Islet precursor cell (in vitro differentiated cells): ENCODE results near the gene L3MBTL1.
"Not testable (repeated sequence)": the region's sequence is repeated elsewhere in the genome, so short reads cannot be mapped to it uniquely, and the experiment has no call there.

Experiments used
- DNase-seq: peaks from one replicate; pipeline ENCODE4 v3.0.0-alpha.2; 2018

The L3MBTL1 gene

GRCh38 chr20:43560974-43561373 is 53.5 kb downstream of the L3MBTL1 start:
- peak; percentile 74 for DNase-seq

- no peak for DNase-seq
These were observed 55.9 kb downstream of the L3MBTL1 start for GRCh38 chr20:43563429-43563828.

GRCh38 chr20:43563991-43564390 is 56.5 kb downstream of the L3MBTL1 start:
- no peak for DNase-seq

DNA sequence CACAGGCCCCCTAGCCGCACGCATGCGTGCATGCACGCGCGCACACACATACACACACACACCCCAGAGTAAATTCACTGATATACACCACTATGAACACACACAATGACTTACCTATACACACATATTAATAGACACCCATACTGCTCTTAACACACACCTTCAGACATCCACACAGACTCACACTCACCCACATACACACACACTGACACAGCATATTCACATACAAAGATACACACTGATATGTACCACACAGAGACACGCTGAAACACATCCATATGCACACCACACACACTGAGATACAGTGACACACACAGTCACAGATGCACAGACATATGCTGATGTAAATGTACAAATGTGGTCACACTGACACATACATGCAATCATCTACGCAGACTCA is 57.0 kb downstream of the L3MBTL1 start:
- DNase-seq, result no peak

DNA sequence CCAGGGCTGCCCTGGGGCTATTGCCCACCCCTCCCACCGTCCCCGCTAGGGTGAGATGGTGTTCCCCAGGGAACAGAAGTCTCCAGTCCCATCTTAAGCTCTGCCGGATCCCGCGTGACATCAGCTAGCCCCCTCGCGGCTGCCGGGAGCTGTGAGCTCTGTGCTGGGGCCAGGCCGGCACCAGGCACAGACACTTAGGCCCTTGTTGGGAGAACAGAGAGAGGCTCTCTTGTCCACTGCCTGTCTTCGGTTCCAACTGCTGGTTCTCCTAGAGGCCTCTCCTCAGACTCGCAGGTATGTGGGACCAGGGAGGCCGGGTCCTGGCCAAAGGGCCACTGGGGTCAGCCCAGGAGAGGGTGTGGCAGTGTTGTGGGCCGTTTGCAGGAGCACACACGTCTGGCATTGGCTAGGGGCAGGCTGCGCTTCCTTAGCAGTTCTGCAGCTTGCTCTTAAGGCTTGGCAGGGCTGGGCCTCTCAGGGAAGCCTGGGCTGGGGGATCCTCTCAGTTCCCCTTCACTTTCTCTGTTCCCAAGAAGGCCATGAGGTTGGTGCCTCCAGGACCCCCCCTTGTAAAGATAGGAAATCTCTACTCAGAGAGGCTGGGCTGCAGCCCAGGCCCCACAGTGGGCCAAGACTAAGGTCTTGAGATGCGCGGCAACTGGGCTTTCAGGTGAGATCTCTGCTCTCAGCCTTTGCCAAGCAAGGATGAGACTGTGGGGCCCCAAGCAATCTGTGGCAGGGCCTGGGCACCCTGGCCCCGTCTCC is 57.7 kb downstream of the L3MBTL1 start:
- peak; percentile 67 for DNase-seq

- no peak for DNase-seq
These were observed 58.2 kb downstream of the L3MBTL1 start for GRCh38 chr20:43565758-43566104.

- no peak for DNase-seq
These were observed 60.0 kb downstream of the L3MBTL1 start for GRCh38 chr20:43567477-43567876.

- DNase-seq, result no peak
These were observed 61.2 kb downstream of the L3MBTL1 start for GRCh38 chr20:43568706-43569105.

- no peak for DNase-seq
These were observed 61.8 kb downstream of the L3MBTL1 start for GRCh38 chr20:43569282-43569681.

- no peak for DNase-seq
These were observed 63.0 kb downstream of the L3MBTL1 start for GRCh38 chr20:43570496-43570895.

DNA sequence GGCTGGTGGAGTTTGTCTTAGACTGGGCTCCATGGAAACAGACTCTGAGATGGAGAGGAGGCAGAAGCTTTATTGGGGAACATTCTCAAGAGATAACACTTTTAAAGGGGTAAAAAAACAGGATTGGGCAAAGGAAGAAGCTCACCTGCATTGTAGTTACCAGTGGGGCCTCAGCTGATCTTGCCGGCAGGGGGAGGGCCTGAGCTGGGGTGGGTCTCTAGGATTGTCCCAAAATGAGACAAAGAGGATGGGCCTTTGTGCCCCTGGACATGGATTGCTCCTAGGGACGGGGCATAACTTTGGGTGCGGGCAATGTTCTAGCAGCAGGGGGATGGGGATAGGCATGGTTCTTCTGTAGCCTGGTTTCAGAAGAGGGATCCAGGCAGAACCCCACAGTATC is 63.8 kb downstream of the L3MBTL1 start:
- no peak for DNase-seq

DNA sequence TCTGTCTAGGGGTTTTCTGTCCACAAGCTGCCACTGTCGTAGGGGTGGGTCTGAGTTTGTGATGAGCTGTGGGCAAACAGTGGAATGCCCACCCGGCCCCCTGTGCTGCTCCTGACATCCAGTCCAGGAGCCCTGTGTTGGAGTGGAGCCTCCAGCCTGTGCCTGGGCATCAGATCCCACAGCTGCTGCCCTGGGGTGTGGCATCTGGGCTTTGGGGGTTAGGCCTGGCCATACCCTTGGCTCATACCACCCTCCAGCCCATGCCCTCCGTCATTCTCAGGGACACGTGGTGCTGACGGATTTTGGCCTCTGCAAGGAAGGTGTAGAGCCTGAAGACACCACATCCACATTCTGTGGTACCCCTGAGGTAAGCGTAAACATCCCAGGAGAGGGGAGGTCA is 64.3 kb downstream of the L3MBTL1 start:
- DNase-seq, result no peak

DNA sequence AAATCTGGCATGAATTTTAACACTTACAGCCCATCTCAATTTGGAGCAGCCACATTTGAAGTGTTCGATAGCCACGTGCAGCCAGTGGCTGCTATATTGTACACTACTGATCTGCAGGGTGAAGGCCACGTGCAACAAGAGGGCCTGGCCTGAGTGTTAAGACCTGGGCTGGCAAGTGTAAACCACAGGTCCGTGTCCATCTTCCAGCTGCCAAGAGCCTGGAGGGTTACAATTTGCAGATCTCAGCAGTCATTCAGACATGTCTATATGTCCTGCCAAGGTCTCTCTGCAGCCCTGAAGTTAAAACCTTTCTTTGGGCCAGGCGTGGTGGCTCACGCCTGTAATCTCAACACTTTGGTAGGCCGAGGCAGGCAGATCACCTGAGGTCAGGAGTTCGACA is 65.4 kb downstream of the L3MBTL1 start:
- DNase-seq, result no peak

DNA sequence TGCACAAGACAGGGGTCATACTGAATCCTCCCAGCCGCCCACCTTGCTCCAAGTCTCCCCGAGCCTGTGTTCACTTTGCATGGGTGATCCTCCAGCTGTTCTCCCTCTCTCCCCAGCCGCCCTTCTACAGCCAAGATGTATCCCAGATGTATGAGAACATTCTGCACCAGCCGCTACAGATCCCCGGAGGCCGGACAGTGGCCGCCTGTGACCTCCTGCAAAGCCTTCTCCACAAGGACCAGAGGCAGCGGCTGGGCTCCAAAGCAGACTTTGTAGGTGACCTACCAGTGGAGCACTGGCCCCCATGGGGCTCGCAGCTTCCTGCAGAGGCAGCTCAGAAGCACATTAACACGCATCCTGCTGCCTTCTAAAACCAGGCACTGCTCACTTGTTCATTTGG is 68.6 kb downstream of the L3MBTL1 start:
- no peak for DNase-seq

DNA sequence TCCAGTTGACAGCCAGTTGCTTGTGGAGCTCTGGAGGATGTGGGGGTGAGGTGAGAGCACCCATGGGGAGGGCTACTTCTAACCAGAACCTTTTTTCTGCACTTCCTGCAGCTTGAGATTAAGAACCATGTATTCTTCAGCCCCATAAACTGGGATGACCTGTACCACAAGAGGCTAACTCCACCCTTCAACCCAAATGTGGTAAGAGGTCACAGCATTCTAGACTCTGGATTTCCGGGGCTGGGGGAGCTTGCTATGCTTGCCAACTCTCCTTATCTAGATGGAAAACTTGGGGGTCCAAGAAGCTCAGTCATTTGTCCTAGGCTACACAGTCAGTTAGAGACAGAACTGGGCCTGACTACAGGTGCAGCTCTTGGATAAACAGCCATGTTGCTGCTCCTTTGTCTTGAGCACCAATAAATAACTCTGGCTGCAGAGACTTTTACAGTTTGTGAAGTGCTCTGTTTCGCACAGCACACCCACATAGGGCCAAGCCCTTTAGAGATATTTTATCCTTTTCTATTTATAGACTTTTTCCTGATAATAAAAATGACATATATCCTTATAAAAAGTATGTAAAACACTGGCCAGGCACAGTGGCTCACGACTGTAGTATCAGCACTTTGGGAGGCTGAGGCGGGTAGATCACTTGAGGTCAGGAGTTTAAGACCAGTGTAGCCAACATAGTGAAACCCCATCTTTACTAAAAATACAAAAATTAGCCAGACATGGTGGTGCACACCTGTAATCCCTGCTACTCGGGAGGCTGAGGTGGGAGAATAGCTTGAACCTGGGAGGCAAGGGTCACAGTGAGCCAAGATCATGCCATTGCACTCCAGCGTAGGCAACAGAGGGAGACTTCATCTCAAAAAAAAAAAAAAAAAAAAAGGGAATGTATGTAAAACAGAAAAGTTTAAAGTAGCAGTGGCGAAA is 72.6 kb downstream of the L3MBTL1 start:
- DNase-seq, result no peak

GRCh38 chr20:43583133-43583864 is 75.8 kb downstream of the L3MBTL1 start:
- no peak for DNase-seq

- DNase-seq, result no peak
These were observed 76.5 kb downstream of the L3MBTL1 start for GRCh38 chr20:43583982-43584432.

GRCh38 chr20:43584448-43585136 is 77.1 kb downstream of the L3MBTL1 start:
- peak; percentile 65 for DNase-seq

- DNase-seq, result no peak
These were observed 79.1 kb downstream of the L3MBTL1 start for GRCh38 chr20:43586641-43587040.

DNA sequence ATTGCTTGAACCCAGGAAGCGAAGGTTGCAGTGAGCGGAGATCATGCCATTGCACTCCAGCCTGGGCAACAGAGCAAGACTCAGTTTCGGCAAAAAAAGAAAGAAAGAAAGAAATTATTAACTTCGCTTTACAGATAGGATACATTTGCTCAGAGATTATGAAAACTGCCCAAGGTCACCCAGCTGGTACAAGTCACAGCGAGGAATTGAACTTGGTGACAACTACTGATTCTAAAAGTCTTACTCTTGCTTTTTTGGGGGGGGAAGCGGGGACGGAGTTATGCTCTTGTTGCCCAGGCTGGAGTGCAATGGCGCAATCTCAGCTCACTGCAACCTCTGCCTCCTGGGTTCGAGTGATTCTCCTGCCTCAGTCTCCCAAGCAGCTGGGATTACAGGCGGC is 81.0 kb downstream of the L3MBTL1 start:
- DNase-seq, result not testable (repeated sequence)

DNA sequence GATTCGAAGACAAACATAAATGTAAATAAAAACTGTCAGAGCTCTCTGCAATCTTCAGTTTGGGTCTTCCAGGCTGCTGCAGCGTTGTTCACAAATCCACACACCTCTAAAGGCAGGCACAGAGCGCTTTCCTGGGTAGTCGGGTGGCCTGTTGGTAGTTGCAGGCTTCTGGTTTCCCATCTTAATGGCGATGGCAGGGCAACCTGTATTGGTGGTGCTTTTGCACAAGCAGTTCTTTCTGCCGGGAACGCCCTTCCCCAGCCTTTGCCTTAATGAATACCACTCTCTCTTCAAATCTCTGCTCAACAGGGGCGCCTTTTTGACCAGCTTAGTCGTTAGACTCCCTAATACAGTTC is 82.5 kb downstream of the L3MBTL1 start:
- no peak for DNase-seq

DNA sequence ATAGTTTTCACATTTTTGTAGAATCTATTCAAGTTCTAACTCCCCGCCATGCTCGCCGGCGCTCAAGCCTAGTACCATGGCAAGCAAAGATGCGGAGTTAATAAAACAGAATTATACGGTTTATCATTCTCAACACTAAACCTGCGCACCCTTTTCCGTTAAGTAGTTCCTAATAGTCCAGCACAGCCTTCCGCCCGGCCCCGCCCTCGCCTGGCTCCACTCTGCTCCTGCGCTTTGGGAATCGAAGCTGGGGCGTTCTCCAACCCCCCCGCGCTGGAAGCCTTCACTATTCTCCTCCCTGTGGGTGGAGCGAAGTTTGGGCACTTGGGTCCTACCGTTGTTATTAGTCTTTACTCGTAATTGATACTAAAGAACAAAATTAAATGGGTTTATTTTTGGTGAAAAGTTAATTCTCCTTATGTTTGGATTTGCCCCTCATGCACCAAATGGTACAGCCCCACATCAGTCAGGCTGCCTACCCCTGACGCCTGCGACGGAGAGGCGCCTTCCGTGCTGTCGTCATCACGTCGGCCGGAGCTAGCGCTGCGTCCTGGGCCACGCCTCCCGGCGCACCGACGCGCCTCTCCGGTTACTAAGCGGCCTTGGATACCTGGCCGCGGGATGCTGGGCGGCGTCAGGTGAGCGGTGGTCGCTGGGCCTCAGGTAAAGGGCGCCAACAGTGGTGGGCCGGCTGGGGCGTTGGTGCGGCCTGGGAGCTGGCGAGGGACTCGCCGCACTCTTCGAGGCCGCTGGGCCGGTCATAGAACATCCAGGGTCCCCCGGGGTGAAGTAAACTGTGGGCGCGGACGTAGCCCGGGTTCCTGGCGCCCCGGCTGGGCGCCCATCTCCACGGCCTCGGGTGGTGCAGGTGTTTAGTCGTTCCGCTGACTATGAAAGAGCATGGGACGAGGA is 83.2 kb downstream of the L3MBTL1 start, which contains the start of gene IFT52:
Gene IFT52, plus strand, starts transcription at position 546 of the 912 bp plus-strand sequence. CDS start 3,762 bp downstream, outside the sequence.
- DNase-seq, result peak; percentile 96
